Type B pancreatic cell (in vitro differentiated cells): ENCODE measurements around the gene KLK3. TPM values are rescaled to one million over a fixed set of nuclear protein-coding genes. Genes with fewer than 3 reads are reported as not detected.
A peak's percentile ranks its signal among the peaks of the same experiment; 100 is the strongest.

Experiments used
- DNase-seq: peaks from one replicate; pipeline ENCODE4 v3.0.0; 2021; ENCODE audit warnings: mixed read lengths; ENCODE audit not compliant: unreplicated experiment; ENCODE audit errors: extremely low spot score
- H3K27ac Mint-ChIP-seq: 2 replicates; pipeline ENCODE4 v1.8.0; 2021; ENCODE audit warnings: mild to moderate bottlenecking, mixed read lengths
- H3K27me3 Mint-ChIP-seq: 2 replicates; pipeline ENCODE4 v1.8.0; 2021; ENCODE audit warnings: mixed read lengths
- H3K36me3 Mint-ChIP-seq: 2 replicates; pipeline ENCODE4 v1.8.0; 2021; ENCODE audit warnings: mixed read lengths
- H3K4me1 Mint-ChIP-seq: one replicate; pipeline ENCODE4 v1.8.0; 2021; ENCODE audit warnings: mixed read lengths; ENCODE audit not compliant: unreplicated experiment
- H3K4me3 Mint-ChIP-seq: 2 replicates; pipeline ENCODE4 v1.8.0; 2021; ENCODE audit warnings: mild to moderate bottlenecking, mixed read lengths
- H3K9me3 Mint-ChIP-seq: 2 replicates; pipeline ENCODE4 v1.8.0; 2021; ENCODE audit warnings: mixed read lengths
- CTCF ChIP-seq: fragments of 200-600 bp; sonication (generic); conservative IDR thresholded peaks from 2 replicates; pipeline ENCODE4 v1.5.0; 2021; ENCODE audit warnings: antibody characterized with exemption, mild to moderate bottlenecking
- total RNA-seq: library from RNA; stranded (reverse); gene quantifications from 2 replicates; pipeline ENCODE4 v1.2.1, GENCODE V29; 2021; ENCODE audit warnings: low replicate concordance

The KLK3 gene
- total RNA-seq, 1 donor from 2014 or later, result not detected

GRCh38 chr19:50827476-50827875, 27.2 kb upstream of the KLK3 start:
- no peaks in the 10 kb centered on the region for H3K4me1 Mint-ChIP-seq
- H3K4me3 Mint-ChIP-seq, result no peak overlapping the region
- H3K27me3 Mint-ChIP-seq, result peaks cover 35% of the 10 kb centered on the region
- no peak for TF ChIP-seq CTCF
- no peak for DNase-seq
- H3K36me3 Mint-ChIP-seq, result no peaks in the 10 kb centered on the region
- H3K27ac Mint-ChIP-seq, result no peak overlapping the region
- H3K9me3 Mint-ChIP-seq, result no peaks in the 10 kb centered on the region

DNA sequence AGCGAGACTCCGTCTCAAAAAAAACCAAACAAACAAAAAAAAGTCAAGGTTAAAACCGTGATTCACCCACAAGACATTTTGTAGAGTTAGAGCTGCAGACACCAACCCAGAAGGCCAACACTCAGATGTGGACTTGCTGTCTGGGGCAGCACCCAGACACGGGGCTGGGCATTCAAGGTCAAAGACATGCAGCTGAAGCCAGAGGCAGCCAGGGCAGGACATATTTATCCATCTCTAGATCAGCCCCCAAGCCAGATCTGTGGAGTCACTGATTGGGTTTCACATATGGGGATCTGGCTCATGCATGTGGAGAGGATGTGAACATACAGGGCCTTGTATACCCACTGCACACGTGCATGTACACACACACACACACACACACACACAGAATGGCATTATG, 24.9 kb upstream of the KLK3 start:
- Mint-ChIP-seq H3K27me3 (peaks cover 28% of the 10 kb centered on the region), H3K36me3 (no peaks in the 10 kb centered on the region)

GRCh38 chr19:50830266-50831025, 24.3 kb upstream of the KLK3 start:
- TF ChIP-seq CTCF, result no peak
- no peak overlapping the region for H3K4me3 Mint-ChIP-seq

More for the DNA sequence above, 24.9 kb upstream of the KLK3 start:
- no peak for DNase-seq
- no peak overlapping the region for H3K27ac Mint-ChIP-seq
- TF ChIP-seq CTCF, result no peak
- H3K9me3 Mint-ChIP-seq, result no peaks in the 10 kb centered on the region
- H3K4me3 Mint-ChIP-seq, result no peak overlapping the region
- no peaks in the 10 kb centered on the region for H3K4me1 Mint-ChIP-seq

GRCh38 chr19:50831026-50831396, 23.7 kb upstream of the KLK3 start:
- no peaks in the 10 kb centered on the region for H3K4me1 Mint-ChIP-seq
- peaks cover 34% of the 10 kb centered on the region for H3K27me3 Mint-ChIP-seq
- no peaks in the 10 kb centered on the region for H3K36me3 Mint-ChIP-seq
- H3K4me3 Mint-ChIP-seq, result peak overlapping the region; percentile 52
- TF ChIP-seq CTCF, result no peak
- no peaks in the 10 kb centered on the region for H3K9me3 Mint-ChIP-seq
- no peak overlapping the region for H3K27ac Mint-ChIP-seq
- DNase-seq, result no peak

More at GRCh38 chr19:50830266-50831025, 24.3 kb upstream of the KLK3 start:
- H3K9me3 Mint-ChIP-seq, result no peaks in the 10 kb centered on the region
- no peaks in the 10 kb centered on the region for H3K36me3 Mint-ChIP-seq
- no peak overlapping the region for H3K27ac Mint-ChIP-seq
- peaks cover 35% of the 10 kb centered on the region for H3K27me3 Mint-ChIP-seq
- no peak for DNase-seq
- H3K4me1 Mint-ChIP-seq, result no peaks in the 10 kb centered on the region

- Mint-ChIP-seq H3K4me1 (no peaks in the 10 kb centered on the region), H3K27ac (no peak overlapping the region), H3K4me3 (no peak overlapping the region), H3K9me3 (no peaks in the 10 kb centered on the region), H3K36me3 (no peaks in the 10 kb centered on the region), H3K27me3 (peaks cover 38% of the 10 kb centered on the region)
- no peak for DNase-seq
- TF ChIP-seq CTCF, result no peak
Observed at GRCh38 chr19:50832666-50833065, 22.0 kb upstream of the KLK3 start.
